ENCODE results near the gene PRR30.
"Not testable (repeated sequence)": the region's sequence is repeated elsewhere in the genome, so short reads cannot be mapped to it uniquely, and the experiment has no call there.

Gene PRR30

DNA sequence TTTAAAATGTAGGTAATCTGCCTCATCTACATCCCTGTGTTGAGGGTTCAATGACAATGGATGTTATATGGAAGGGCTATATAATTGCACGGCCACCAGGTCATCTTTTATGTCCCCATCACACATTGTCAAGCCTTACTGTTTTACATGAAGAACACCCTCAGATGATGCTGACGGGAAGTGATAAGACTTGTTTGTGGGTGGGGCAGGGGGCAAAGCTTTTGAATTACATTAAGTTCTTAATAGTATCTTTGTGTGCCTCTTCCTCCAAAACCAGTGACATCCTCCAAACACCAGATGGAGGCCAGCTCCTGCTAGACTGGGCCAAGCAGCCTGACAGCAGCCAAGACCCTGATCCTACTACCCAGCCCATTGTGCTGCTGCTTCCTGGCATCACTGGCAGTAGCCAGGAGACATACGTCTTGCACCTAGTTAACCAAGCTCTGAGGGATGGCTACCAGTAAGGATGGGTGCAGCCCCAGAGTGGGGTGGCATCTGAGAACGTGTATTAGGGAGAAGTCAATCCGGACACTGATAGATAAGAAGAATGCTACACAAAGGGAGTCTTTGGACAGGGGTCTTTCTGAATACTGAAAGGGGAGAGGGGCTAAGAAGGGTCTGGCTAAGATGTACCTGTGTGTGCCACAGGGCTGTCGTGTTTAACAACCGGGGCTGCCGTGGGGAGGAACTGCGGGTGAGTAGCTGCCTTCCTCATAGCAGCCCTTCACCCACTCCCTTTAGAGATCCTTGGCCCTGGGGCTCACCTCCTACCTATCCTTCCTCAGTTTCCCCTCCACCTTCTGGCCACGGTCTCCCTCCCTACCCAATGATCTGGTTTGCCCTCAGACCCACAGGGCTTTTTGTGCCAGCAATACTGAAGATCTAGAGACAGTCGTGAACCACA is 10.3 kb downstream of the PRR30 start:
- DNase-seq (ENCODE audit: low read depth), result no peak

DNA sequence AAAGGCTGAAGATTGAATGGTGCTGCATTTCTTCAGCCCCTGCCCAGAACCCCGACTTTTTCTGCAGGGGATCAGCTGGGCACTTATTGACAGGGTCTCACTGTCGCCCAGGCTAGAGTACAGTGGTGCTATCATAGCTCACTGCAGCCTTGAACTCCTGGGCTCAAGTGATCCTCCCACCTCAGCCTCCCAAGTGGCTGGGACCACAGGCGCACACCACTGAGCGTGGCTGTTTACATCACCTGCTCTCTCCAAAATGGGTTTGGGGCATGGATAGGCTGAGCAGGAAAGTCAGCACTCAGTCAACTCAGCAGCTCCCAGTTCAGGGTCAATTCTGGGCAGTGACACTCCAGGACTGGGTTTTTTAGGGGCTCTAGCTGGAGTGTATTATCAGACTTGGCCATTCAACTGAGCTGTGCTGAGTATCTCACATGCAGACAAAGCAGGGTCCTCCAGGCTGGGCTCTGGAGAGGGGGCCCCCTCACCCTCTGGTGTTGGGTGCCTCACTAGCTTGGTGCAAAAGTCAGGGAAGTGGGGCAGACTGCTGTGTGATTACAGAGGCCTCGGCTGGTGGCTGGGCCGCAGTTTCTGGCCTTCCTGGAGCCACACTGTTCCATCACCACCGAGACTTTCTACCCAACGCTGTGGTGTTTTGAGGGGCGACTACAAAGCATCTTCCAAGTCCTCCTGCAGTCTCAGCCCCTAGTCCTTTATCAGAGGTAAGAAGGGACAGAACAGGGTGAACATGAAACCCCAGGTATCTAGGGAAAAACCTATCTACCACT is 11.1 kb downstream of the PRR30 start:
- DNase-seq (ENCODE audit: low read depth), result no peak

DNA sequence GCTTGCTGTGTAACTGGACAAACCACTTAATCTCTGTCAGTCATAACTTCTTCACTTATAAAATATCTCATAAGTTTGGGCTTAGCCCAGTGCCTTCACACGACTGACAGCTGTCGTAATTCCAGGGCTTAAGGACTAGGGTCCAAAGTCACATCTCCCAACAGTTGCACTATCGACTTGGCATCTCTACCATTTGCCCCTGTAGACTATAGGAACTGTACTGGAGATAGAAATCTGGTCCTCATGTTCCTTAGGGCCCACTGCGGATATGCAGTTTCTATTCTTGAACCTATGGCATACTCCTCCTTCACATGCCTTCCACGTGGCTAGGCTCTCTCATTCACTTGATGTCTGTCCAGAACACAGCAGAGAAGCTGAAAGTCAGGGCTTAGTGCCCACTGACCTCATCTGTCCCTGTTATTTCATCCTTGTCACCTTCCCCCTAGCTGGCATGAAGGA is 12.9 kb downstream of the PRR30 start:
- DNase-seq (ENCODE audit: low read depth), result no peak

DNA sequence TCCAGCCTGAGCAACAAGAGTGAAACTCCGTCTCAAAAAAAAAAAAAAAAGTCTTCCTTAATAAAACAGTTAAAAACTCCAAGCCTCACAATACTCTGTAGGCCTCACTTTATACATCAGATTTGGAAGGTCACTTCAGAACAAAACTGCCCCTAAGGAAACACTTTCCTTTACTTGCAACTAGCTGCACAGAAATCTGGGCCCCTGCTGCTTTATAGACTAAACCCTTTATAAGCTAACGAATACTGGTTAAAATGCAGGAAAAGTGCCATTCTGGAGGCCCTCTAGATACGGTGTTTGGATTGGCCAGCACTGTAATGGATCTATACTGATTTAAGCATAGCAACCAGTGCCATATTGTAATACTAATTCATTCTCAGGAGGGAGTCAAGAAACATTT is 14.1 kb downstream of the PRR30 start:
- no peak for DNase-seq (ENCODE audit: low read depth)

DNA sequence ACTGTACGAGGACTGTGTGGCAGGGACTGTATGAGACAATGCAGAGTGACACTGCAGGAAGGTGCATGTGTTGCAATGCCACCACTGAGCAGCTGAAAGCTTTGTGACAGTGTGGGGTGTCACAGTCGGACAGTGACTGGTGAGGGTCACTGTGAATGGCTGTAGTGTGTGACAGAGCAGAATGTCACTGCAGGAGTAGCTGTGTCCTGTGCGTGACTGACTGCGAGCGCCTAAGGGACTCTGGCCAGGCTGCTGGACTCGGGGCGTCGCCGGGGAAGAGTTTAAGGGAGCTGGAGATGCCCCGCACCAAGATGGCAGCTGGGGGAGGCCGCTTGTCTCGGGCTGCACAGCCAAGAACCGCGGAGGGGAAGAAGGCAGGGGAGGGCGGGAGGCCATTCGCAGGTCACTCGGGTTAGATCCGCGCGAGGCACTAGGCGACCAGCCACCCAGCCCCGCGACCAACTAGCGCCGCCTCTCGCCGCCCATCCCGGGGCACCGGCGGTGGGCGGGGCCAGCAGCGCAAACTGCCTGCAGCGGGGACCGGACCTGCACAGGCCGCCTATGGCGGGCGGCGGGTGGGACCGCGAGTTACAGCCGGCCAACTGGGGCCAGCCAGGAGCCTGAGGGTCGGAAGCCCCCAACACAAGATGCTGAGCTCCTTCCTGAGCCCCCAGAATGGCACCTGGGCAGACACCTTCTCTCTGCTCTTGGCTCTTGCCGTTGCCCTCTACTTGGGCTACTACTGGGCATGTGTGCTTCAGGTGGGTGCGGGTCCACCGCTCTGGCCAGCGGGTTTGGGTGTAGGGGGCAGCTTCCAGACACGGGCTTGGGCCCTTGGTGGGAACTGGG is 15.7 kb downstream of the PRR30 start, which contains the start of gene ABHD1:
TSS of gene ABHD1 (plus strand) at position 514 of the 849 bp plus-strand sequence. CDS start at position 648, 134 bp downstream.
- no peak for DNase-seq (ENCODE audit: low read depth)

DNA sequence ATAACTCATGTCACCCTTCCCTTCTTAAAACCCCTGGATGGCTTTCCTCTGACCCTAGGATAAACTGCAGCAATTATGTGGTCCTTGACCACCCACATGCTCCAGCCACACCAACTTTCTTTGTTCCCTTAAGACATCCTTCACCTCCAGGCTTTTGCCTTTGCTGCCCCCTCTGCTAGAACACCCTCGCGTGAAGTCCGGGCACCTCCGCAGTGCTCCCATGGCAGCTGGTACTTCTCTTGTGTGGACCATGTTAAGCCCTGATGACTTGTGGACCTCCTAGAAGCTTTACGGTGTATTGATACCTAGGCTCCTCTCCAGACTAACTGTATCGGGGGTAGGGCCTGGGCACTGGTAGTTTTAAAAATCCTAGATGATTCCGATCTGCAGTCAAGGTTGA is 16.4 kb downstream of the PRR30 start:
- no peak for DNase-seq (ENCODE audit: low read depth)

DNA sequence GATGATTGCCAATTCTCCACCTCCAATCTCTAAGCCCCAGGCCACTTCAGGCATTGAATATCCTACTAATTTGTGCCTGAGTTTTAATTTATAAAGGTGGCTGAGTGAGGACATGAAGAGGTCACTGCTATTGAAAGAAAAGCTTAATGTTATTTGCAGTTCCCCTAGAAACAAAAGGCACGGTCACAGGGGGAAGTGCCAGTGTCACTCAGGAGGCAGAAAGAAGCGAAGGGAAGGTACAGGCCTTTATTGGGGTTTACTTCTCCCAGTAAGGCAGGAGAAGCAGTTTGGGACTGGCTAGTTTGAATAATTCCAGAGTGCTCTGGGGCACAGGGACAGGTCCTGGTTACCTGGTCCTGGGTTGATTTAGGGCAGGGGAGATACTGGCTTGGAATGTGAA is 17.3 kb downstream of the PRR30 start:
- DNase-seq (ENCODE audit: low read depth), result no peak

DNA sequence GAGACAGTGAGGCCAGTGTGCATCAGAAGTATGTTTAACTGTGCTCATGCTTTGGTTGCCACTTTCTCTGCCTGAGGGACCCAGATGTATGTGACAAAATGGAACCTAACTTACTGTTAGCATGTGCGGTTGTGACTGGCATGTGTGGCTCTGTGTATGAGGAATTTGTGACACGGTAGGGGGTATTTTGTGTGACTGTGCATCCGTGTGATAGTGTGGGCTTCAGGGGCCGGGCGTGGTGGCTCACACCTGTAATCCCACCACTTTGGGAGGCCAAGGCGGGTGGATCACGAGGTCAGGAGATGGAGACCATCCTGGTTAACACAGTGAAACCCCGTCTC is 19.9 kb downstream of the PRR30 start:
- DNase-seq (ENCODE audit: low read depth), result not testable (repeated sequence)

DNA sequence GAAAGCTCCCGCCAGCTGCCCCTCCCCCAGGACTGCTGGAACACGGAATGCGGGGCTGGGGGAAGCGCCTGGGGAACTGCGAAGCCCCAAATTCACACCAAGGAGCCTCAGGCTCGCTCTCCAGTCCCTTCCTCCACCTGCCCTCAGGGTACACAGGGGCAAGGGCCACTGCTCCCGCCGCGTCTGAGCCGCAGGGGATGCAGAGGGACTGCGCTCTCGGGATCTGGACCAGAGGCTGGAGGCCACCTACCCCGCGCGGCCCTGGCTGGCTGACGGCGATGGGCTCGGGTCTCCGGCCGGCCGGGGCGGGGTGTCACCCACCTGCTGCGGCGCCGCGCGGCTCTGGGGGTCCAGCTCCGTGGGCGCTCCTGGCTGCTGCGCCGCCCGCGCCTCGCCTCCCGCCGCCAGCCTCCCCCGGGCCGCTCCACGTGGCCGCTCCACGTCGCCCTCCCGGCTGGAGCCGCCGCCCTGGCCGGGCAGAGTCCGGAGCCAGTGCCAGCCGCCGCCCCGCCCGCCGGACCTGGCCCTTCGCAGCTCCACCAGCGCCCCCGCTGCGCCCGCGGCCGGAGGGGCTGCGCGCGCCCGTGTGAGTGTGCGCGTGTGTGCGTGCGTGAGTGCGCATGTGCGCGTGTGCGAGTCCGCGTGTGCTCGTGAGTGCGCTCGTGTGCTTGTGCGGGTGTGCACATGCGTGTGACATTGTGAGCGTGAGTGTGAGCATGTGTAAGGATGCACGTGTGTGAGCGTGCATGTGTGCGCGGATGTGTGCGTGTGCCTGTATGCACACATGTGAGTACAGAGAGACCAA is 20.5 kb downstream of the PRR30 start, which contains the start of gene CGREF1:
TSS of gene CGREF1 (minus strand) at position 604 of the 805 bp plus-strand sequence. CDS start 14,762 bp downstream, outside the sequence.
- no peak for DNase-seq (ENCODE audit: low read depth)

DNA sequence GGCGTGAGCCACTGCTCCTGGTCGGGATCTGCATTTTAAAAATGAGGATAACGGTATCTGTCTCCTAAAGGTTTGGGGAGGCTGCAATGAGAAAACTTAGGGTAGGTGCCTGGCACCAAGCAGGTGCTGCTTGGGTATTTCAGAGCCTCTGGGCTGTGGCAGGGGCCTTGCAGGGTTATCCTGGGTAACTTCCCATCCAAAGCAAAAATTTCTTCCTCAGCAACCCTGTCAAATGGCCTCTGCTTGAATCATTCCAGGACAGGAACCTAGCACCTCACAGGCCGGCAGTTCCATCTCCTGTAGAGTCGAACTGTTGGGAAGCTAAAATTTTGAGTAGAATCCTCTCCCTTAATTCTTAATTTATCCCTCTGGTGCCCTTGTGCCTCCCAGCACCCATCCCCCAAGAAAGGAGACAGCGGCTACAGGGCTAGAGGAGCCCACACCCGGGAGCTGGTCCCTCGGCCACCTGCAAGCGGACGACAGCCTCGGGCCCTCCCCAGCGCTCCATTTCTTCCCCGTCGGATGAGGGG is 21.1 kb downstream of the PRR30 start:
- no peak for DNase-seq (ENCODE audit: low read depth)

DNA sequence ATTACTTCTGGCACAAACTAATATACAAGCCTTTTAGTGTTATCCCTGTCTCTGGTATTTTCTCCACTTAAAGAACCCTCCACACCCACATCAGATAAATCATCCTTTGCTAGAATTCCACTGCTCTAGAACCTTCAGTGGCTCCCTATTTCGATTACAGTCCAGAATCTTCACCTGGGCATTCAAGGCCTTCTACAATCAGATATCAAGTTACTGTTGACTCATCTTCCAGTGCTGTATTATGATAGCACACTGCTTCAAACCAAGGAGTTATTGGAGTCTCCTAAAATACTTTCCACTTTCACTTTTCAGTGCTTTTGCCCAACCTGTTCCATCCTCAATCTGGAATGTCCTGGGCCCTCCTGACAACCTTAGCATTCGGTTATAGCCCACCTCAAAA is 23.7 kb downstream of the PRR30 start:
- DNase-seq (ENCODE audit: low read depth), result no peak

DNA sequence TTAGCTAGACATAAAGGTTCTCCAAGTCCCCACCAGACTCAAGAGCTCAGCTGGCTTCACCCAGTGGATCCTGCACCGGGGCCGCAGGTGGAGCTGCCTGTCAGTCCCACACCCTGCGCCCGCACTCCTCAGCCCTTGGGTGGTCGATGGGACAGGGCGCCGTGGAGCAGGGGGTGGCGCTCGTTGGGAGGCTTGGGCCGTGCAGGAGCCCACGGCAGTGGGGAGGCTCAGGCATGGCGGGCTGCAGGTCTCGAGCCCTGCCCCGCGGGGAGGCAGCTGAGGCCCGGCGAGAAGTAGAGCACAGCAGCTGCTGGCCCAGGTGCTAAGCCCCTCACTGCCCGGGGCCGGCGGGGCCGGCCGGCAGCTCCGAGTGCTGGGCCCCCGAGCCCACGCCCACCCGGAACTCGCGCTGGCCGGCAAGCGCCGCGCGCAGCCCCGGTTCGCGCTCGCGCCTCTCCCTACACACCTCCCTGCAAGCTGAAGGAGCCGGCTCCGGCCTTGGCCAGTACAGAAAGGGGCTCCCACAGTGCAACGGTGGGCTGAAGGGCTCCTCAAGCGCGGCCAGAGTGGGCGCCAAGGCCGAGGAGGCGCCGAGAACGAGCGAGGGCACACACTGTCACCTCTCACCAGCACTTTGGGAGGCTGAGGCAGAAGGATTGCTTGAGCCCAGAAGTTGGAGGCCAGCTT is 27.7 kb downstream of the PRR30 start:
- not testable (repeated sequence) for DNase-seq (ENCODE audit: low read depth)

DNA sequence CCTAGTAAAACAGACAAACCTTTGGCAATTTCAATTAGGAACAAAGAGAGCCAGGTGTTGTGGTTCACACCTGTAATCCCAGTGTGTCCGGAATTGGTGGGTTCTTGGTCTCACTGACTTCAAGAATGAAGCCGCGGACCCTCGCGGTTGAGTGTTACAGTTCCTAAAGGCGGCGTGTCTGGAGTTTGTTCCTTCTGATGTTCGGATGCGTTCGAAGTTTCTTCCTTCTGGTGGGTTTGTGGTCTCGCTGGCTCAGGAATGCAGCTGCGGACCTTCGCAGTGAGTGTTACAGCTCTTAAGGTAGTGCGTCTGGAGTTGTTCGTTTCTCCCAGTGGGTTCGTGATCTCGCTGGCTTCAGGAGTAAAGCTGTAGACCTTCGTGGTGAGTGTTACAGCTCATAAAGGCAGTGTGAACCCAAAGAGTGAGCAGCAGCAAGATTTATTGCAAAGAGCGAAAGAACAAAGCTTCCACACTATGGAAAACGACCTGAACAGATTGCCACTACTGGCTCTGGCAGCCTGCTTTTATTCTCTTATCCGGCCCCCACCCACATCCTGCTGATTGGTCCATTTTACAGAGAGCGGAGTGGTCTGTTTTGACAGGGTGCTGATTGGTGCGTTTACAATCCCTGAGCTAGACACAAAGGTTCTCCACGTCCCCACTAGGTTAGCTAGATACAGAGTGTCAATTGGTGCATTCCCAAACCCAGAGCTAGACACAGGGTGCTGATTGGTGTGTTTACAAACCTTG is 28.4 kb downstream of the PRR30 start:
- not testable (repeated sequence) for DNase-seq (ENCODE audit: low read depth)

DNA sequence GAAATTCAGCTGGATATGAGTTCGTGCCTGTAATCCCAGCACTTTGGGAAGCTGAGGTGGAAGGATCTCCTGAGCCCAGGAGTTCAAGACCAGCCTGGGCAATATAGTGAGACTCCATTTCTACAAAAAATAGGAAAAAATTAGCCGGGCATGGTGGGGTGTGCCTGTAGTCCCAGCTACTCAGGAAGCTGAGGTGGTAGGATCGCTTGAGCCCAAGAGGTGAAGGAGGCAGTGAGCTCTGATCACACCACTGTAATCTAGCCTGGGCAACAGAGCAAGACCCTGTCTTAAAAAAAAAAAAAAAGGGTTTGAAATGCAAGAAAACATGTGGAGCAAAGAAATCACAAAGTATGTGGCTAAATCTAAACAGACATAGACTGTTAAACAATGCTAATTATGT is 30.1 kb downstream of the PRR30 start:
- DNase-seq (ENCODE audit: low read depth), result no peak

DNA sequence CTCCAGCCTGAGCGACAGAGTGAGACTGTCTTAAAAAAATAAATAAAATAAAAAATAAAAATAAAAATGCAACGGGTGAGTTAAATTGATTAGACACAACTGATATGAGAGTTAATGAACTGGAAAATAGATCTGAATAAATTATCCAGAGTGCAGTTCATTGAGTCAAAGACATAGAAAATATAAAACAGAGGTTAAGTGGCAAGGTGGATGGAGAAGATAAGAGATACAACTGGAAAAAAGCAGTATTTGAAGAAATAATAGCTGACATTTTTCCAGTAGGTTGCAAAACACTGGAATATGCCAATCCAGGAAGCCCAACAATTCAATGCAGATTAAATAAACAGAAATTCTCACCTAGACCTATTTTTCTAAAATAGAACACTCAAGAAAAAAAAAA is 31.0 kb downstream of the PRR30 start:
- DNase-seq (ENCODE audit: low read depth), result no peak

DNA sequence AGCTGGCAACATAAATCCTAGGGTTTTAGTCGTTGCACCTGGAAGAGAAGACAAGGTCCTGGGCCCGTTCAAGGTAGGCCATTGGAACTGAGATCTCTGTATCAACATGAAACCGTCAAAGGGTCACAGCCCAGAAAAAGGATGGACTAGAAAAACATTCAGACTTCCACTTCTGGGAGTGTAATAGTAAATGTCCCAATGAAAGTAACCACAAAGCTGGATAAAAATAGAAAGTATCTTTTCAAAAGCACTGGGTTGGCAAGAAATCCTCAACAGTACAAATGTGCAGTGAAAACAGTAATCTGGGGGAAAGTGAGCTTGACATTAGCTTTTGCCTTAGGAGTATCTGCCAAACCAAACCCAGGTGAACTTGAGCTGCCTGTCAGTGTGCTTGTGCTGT is 33.2 kb downstream of the PRR30 start:
- DNase-seq (ENCODE audit: low read depth), result no peak

DNA sequence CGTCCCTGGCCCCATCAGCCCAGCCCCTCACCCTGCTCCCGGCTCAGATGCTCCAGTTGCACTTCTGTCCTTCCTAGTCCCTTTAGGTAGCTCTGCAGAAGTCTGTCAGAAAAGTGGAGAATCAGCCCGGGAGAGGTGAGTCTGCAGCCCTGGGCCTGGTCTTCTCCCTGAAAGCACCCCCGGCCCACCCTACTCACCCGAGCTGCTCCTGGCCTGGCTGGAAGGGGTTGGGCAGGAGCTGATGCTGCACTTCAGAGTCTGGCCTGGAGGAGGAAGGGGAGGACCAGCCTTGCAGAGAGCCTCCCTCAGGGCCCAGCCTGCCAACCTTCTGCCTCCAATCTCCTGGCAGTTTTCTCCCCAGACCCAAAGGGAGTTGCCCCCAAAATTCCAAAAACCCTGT is 36.9 kb downstream of the PRR30 start:
- no peak for DNase-seq (ENCODE audit: low read depth)

DNA sequence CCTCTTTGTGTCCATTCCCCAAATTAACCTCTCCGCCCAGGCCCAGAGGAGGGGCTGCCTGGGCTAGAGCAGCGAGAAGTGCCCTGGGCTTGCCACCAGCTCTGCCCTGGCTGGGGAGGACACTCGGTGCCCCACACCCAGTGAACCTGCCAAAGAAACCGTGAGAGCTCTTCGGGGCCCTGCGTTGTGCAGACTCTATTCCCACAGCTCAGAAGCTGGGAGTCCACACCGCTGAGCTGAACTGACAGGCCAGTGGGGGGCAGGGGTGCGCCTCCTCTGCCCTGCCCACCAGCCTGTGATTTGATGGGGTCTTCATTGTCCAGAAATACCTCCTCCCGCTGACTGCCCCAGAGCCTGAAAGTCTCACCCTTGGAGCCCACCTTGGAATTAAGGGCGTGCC is 39.2 kb downstream of the PRR30 start:
- no peak for DNase-seq (ENCODE audit: low read depth)

DNA sequence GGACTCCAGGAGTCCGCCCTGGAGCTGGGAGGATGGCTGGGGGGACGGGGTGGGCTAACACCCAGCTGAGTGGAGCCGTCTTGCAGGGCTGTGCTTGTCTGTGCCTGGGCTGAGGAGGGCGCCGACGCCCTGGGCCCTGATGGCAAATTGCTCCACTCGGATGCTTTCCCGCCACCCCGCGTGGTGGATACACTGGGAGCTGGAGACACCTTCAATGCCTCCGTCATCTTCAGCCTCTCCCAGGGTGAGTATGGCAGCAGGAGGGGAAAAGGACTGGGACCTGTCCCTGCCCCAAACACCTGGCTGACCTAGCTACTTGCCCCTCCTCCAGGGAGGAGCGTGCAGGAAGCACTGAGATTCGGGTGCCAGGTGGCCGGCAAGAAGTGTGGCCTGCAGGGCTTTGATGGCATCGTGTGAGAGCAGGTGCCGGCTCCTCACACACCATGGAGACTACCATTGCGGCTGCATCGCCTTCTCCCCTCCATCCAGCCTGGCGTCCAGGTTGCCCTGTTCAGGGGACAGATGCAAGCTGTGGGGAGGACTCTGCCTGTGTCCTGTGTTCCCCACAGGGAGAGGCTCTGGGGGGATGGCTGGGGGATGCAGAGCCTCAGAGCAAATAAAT is 39.8 kb downstream of the PRR30 start:
- DNase-seq (ENCODE audit: low read depth), result no peak
